HCT116 (cell line): Measurements from ENCODE around the gene LRRK1.

Experiments used
- EZH2 ChIP-seq: fragments of 200-600 bp; sonication (generic); IDR thresholded peaks from 2 replicates; pipeline ENCODE4 v1.6.1; 2017; ENCODE audit warnings: antibody characterized with exemption, mixed run types
- FOSL1 ChIP-seq: IDR thresholded peaks from 2 replicates; pipeline ENCODE4 v1.6.1; 2012; ENCODE audit warnings: low read depth
- JUND ChIP-seq: IDR thresholded peaks from 2 replicates; pipeline ENCODE4 v1.6.1; 2012
- POLR2A ChIP-seq: IDR thresholded peaks from 2 replicates; pipeline ENCODE4 v1.7.0; 2011; ENCODE audit warnings: borderline replicate concordance; ENCODE audit not compliant: insufficient read depth, insufficient read length; ENCODE audit errors: extremely low read depth
- POLR2AphosphoS5 ChIP-seq: IDR thresholded peaks from 2 replicates; pipeline ENCODE4 v1.6.1; 2011; ENCODE audit warnings: mild to moderate bottlenecking, low read depth, low read length, moderate library complexity
- RAD21 ChIP-seq: IDR thresholded peaks from 2 replicates; pipeline ENCODE4 v1.6.1; 2012; ENCODE audit warnings: low read depth, mild to moderate bottlenecking
- YY1 ChIP-seq: IDR thresholded peaks from 2 replicates; pipeline ENCODE4 v1.6.1; 2011; ENCODE audit warnings: low read length, low read depth, moderate library complexity, mild to moderate bottlenecking; ENCODE audit not compliant: insufficient replicate concordance; ENCODE audit errors: extremely low read depth
- ZNF274 ChIP-seq: fragments of 200-500 bp; sonication (Bioruptor generic); IDR thresholded peaks from 2 replicates; pipeline ENCODE4 v1.6.1; 2014; ENCODE audit warnings: mild to moderate bottlenecking, low read depth, low read length, inconsistent platforms
- TF ChIP-seq, protein P1 (sequence below), 3 experiments: fragments of 200-600 bp in 1 of 3; sonication (generic) in 1 of 3; IDR thresholded peaks in 2 of 3; conservative IDR thresholded peaks in 1 of 3; 2 replicates each; pipeline ENCODE4 v1.5.1; 2012 to 2017; ENCODE audit warnings: low read depth in 2 of 3, low read length in 2 of 3, antibody characterized with exemption in 1 of 3, borderline replicate concordance in 1 of 3, control low read depth in 1 of 3, mild to moderate bottlenecking in 1 of 3, mixed read lengths in 1 of 3, mixed run types in 1 of 3, moderate library complexity in 1 of 3; ENCODE audit not compliant: insufficient read depth in 1 of 3
- TF ChIP-seq, protein P2 (sequence below): IDR thresholded peaks from 2 replicates; pipeline ENCODE4 v1.6.1; 2012
- TF ChIP-seq, protein P3 (sequence below): IDR thresholded peaks from 2 replicates; pipeline ENCODE4 v1.6.1; 2012; ENCODE audit warnings: low read depth

DNA sequence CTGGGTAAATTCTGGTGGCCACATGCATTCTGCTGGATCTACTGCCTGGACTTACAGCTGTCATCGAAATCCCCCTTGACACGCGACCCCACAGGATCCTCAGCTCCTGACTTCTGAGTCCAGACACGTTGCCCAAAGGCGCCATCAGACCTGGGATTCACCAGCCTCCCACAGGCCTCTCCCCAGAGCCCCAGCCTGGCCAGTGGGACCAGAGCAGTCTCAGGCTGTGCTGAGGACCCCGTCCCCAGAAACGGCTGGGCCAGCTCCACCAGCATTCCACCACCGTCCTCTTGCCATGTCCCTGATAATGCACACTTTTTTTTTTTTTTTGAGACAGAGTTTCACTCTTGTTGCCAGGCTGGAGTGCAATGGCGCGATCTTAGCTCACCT is 166.1 kb downstream of the LRRK1 start:
- TF ChIP-seq, protein P1, sequence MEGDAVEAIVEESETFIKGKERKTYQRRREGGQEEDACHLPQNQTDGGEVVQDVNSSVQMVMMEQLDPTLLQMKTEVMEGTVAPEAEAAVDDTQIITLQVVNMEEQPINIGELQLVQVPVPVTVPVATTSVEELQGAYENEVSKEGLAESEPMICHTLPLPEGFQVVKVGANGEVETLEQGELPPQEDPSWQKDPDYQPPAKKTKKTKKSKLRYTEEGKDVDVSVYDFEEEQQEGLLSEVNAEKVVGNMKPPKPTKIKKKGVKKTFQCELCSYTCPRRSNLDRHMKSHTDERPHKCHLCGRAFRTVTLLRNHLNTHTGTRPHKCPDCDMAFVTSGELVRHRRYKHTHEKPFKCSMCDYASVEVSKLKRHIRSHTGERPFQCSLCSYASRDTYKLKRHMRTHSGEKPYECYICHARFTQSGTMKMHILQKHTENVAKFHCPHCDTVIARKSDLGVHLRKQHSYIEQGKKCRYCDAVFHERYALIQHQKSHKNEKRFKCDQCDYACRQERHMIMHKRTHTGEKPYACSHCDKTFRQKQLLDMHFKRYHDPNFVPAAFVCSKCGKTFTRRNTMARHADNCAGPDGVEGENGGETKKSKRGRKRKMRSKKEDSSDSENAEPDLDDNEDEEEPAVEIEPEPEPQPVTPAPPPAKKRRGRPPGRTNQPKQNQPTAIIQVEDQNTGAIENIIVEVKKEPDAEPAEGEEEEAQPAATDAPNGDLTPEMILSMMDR (IDR thresholded peaks at IDR 0.05 in 2 of 3, conservative IDR thresholded peaks at IDR 0.05 in 1 of 3; ENCODE audit: borderline replicate concordance in 1 of 3, insufficient read depth in 1 of 3, low read depth in 2 of 3, low read length in 2 of 3), result no peak
- TF ChIP-seq POLR2AphosphoS5, result no peak
- TF ChIP-seq, protein P2, sequence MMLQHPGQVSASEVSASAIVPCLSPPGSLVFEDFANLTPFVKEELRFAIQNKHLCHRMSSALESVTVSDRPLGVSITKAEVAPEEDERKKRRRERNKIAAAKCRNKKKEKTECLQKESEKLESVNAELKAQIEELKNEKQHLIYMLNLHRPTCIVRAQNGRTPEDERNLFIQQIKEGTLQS, result no peak
- TF ChIP-seq YY1, result no peak
- TF ChIP-seq POLR2A, result no peak
- no peak for TF ChIP-seq ZNF274
- TF ChIP-seq FOSL1, result no peak
- TF ChIP-seq RAD21, result no peak
- TF ChIP-seq, protein P3, sequence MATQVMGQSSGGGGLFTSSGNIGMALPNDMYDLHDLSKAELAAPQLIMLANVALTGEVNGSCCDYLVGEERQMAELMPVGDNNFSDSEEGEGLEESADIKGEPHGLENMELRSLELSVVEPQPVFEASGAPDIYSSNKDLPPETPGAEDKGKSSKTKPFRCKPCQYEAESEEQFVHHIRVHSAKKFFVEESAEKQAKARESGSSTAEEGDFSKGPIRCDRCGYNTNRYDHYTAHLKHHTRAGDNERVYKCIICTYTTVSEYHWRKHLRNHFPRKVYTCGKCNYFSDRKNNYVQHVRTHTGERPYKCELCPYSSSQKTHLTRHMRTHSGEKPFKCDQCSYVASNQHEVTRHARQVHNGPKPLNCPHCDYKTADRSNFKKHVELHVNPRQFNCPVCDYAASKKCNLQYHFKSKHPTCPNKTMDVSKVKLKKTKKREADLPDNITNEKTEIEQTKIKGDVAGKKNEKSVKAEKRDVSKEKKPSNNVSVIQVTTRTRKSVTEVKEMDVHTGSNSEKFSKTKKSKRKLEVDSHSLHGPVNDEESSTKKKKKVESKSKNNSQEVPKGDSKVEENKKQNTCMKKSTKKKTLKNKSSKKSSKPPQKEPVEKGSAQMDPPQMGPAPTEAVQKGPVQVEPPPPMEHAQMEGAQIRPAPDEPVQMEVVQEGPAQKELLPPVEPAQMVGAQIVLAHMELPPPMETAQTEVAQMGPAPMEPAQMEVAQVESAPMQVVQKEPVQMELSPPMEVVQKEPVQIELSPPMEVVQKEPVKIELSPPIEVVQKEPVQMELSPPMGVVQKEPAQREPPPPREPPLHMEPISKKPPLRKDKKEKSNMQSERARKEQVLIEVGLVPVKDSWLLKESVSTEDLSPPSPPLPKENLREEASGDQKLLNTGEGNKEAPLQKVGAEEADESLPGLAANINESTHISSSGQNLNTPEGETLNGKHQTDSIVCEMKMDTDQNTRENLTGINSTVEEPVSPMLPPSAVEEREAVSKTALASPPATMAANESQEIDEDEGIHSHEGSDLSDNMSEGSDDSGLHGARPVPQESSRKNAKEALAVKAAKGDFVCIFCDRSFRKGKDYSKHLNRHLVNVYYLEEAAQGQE, result no peak
- TF ChIP-seq EZH2, result no peak
- TF ChIP-seq JUND, result no peak
